Endothelial cell of umbilical vein (primary cell): ENCODE measurements around the gene TMEM95. TPM values are rescaled to one million over a fixed set of nuclear protein-coding genes. Genes with fewer than 3 reads are reported as not detected.

ENCODE experiments used
- BruUV-seq: library from RNA; stranded (reverse); fragments of 400-500 nt; replicated peaks from 2 replicates; lab custom pipeline; 2021; lab: Mats Ljungman, UMichigan
- CTCF ChIA-PET: fragments of 300-600, 350-600 bp; sonication (Branson Sonifier 250); formaldehyde crosslinking; loops from one replicate; lab custom pipeline; 2021; ENCODE audit warnings: antibody characterized with exemption, inconsistent platforms; lab: Charles Lee
- POLR2A ChIA-PET: fragments of 300-600, 350-600 bp; sonication (Branson Sonifier 250); formaldehyde crosslinking; loops from one replicate; lab custom pipeline; 2021; ENCODE audit warnings: antibody characterized with exemption, inconsistent platforms; lab: Charles Lee
- DNase-seq: peaks from one replicate; pipeline ENCODE4 v3.0.0-alpha.2; 2011; ENCODE audit warnings: low read depth, low spot score
- FAIRE-seq: peaks from 2 replicates; lab custom pipeline; 2011; peaks lifted over from hg19 to GRCh38; lab: Jason Lieb, UNC
- H2AFZ ChIP-seq: 2 replicates; pipeline ENCODE4 v1.6.0; 2012; ENCODE audit warnings: low read depth, low read length, control low read depth, inconsistent platforms
- H3K27ac ChIP-seq: 2 replicates; pipeline ENCODE4 v1.5.1; 2011; ENCODE audit warnings: low read depth, mild to moderate bottlenecking, control low read depth, low read length, moderate library complexity; ENCODE audit not compliant: insufficient read depth
- H3K27me3 ChIP-seq, 2 experiments: 2 replicates each; pipeline versions ENCODE4 v1.6.0 to v1.6.1; 2011; ENCODE audit warnings: low read length in 2 of 2, mixed read lengths in 1 of 2; ENCODE audit not compliant: control insufficient read depth in 2 of 2, insufficient read depth in 2 of 2
- H3K36me3 ChIP-seq, 2 experiments: 2 replicates in 1 of 2; 3 replicates in 1 of 2; pipeline ENCODE4 v1.5.1; 2011; ENCODE audit warnings: low read length in 2 of 2, mild to moderate bottlenecking in 1 of 2, moderate library complexity in 1 of 2; ENCODE audit not compliant: control insufficient read depth in 2 of 2, insufficient read depth in 2 of 2; ENCODE audit errors: extremely low read depth in 1 of 2
- H3K4me1 ChIP-seq: 3 replicates; pipeline ENCODE4 v1.5.1; 2011; ENCODE audit warnings: mild to moderate bottlenecking, low read length; ENCODE audit not compliant: control insufficient read depth, insufficient read depth; ENCODE audit errors: extremely low read depth
- H3K4me2 ChIP-seq: 2 replicates; pipeline ENCODE4 v1.6.1; 2011; ENCODE audit warnings: low read length, control low read depth, mixed read lengths; ENCODE audit not compliant: insufficient read depth
- H3K4me3 ChIP-seq, 3 experiments: fragments of 200-600 bp in 1 of 3; sonication (generic), shearing (Covaris generic) in 1 of 3; replicated peaks in 1 of 3; 2 replicates each; pipeline ENCODE4 v1.5.1; 2011 to 2016; ENCODE audit warnings: control low read depth in 3 of 3, low read length in 3 of 3, mild to moderate bottlenecking in 2 of 3, inconsistent platforms in 1 of 3, low read depth in 1 of 3, moderate library complexity in 1 of 3; ENCODE audit not compliant: insufficient read depth in 1 of 3
- H3K79me2 ChIP-seq: 2 replicates; pipeline ENCODE4 v1.6.0; 2012; ENCODE audit warnings: low read length, inconsistent platforms; ENCODE audit not compliant: control insufficient read depth, insufficient read depth
- H3K9ac ChIP-seq: replicated peaks from 2 replicates; pipeline ENCODE3; 2011; ENCODE audit warnings: low read length, control low read depth; ENCODE audit not compliant: insufficient read depth; ENCODE audit errors: extremely low read depth
- H3K9me1 ChIP-seq: replicated peaks from 3 replicates; pipeline ENCODE4 v1.6.0; 2011; ENCODE audit warnings: mild to moderate bottlenecking, low read length; ENCODE audit not compliant: control insufficient read depth, insufficient read depth; ENCODE audit errors: extremely low read depth
- H3K9me3 ChIP-seq: replicated peaks from 2 replicates; pipeline ENCODE4 v1.5.1; 2012; ENCODE audit warnings: low read length, inconsistent platforms; ENCODE audit not compliant: control insufficient read depth, insufficient read depth
- H4K20me1 ChIP-seq: replicated peaks from 2 replicates; pipeline ENCODE3; 2011; ENCODE audit warnings: mild to moderate bottlenecking, low read length; ENCODE audit not compliant: control insufficient read depth, insufficient read depth; ENCODE audit errors: extremely low read depth
- CTCF ChIP-seq, 2 donors: IDR thresholded peaks; 1 replicate in 1 of 2; 2 replicates in 1 of 2; pipeline ENCODE4 v1.5.1; 2011; ENCODE audit warnings: low read length in 2 of 2, mild to moderate bottlenecking in 2 of 2, moderate library complexity in 2 of 2, control low read depth in 1 of 2, inconsistent platforms in 1 of 2, low read depth in 1 of 2; ENCODE audit not compliant: insufficient read depth in 1 of 2; ENCODE audit errors: extremely low read depth in 1 of 2
- EZH2 ChIP-seq: IDR thresholded peaks from 2 replicates; pipeline ENCODE4 v1.6.1; 2012; ENCODE audit warnings: borderline replicate concordance, low read depth, mild to moderate bottlenecking, moderate library complexity, low read length, inconsistent platforms; ENCODE audit not compliant: severe bottlenecking
- FOS ChIP-seq: IDR thresholded peaks from 2 replicates; pipeline ENCODE4 v1.6.1; 2011; ENCODE audit warnings: mild to moderate bottlenecking, low read length, moderate library complexity, borderline replicate concordance; ENCODE audit not compliant: insufficient read depth
- GATA2 ChIP-seq: IDR thresholded peaks from 2 replicates; pipeline ENCODE4 v1.7.0; 2011; ENCODE audit warnings: low read depth, mild to moderate bottlenecking, moderate library complexity, mixed read lengths, low read length; ENCODE audit not compliant: insufficient read length, insufficient read depth
- JUN ChIP-seq: IDR thresholded peaks from 2 replicates; pipeline ENCODE4 v1.6.1; 2011; ENCODE audit warnings: borderline replicate concordance, low read depth; ENCODE audit not compliant: insufficient read length, insufficient read depth
- MAX ChIP-seq: IDR thresholded peaks from 2 replicates; pipeline ENCODE4 v1.6.1; 2011; ENCODE audit not compliant: insufficient read depth, insufficient read length
- MYC ChIP-seq: IDR thresholded peaks from one replicate; pipeline ENCODE4 v1.6.1; 2011; ENCODE audit warnings: mild to moderate bottlenecking, low read depth, low read length
- POLR2A ChIP-seq: IDR thresholded peaks from 2 replicates; pipeline ENCODE4 v1.6.1; 2012; ENCODE audit warnings: low read depth, mild to moderate bottlenecking, control low read depth, low read length
- POLR2AphosphoS5 ChIP-seq: IDR thresholded peaks from 2 replicates; pipeline ENCODE4 v1.6.1; 2012; ENCODE audit warnings: low read depth, mild to moderate bottlenecking, control low read depth, low read length, moderate library complexity; ENCODE audit not compliant: insufficient read depth
- dilution Hi-C: fragments of 300-500 bp; cut with MboI; formaldehyde crosslinking; loops from one replicate; pipeline ENCODE4 v1.15.0; 2019; ENCODE audit warnings: low sequenced_read_pairs; ENCODE audit not compliant: extremely low pct_ligation_motif_present
- intact Hi-C: fragments of 100-400 bp; cut with micrococcal nuclease; formaldehyde crosslinking; loops from one replicate; pipeline ENCODE4 v1.10.0; 2022
- polyA plus RNA-seq, 4 experiments: library from polyadenylated mRNA; depleted of rRNA in 3 of 4; stranded (reverse) in 3 of 4; unstranded in 1 of 4; fragments of >200 nt; gene quantifications; 2 replicates each; pipeline versions ENCODE4 v1.2.1 to v1.2.3, GENCODE V29; 2011 to 2012; ENCODE audit warnings: missing spikeins in 1 of 4
- total RNA-seq: library from RNA; stranded (reverse); gene quantifications from 2 replicates; pipeline ENCODE4 v1.2.3, GENCODE V29; 2021

The TMEM95 gene
- total and polyA plus RNA-seq, 2 donors (not counting 3 experiments of a cell fraction or from before 2014, with no cell fraction given): not detected

- H4K20me1 ChIP-seq: no peaks in the 10 kb centered on the region
- H3K27me3 ChIP-seq: no peaks in the 10 kb centered on the region
- no peak for TF ChIP-seq JUN
- no peaks in the 10 kb centered on the region for H3K79me2 ChIP-seq
- no peak overlapping the region for H3K9ac ChIP-seq
- intact Hi-C loops (no loop called here), dilution Hi-C loops (no loop called here)
- H3K4me1 ChIP-seq: no peaks in the 10 kb centered on the region
- no peak overlapping the region for H3K4me3 ChIP-seq
- no peak overlapping the region for H3K4me2 ChIP-seq
- BruUV-seq: no TSS peak
- no peak for DNase-seq
- ChIA-PET POLR2A (no interaction called here), CTCF (interaction anchor here (2.8 kb wide), 1 partner anchor 11 kb away, joined by 8 read pairs; the partner anchor contains the start of gene NEURL4)
- no peak overlapping the region for H3K27ac ChIP-seq
- no peak for FAIRE-seq
- no peaks in the 10 kb centered on the region for H3K36me3 ChIP-seq
- H2AFZ ChIP-seq: no peak overlapping the region
- H3K9me1 ChIP-seq: no peaks in the 10 kb centered on the region
- no peaks in the 10 kb centered on the region for H3K9me3 ChIP-seq
Measured at GRCh38 chr17:7340179-7340578, 14.8 kb upstream of the TMEM95 start.

- intact Hi-C loops: no loop called here
- dilution Hi-C loops: no loop called here
- Histone ChIP-seq H3K4me3 (no peak overlapping the region), H3K79me2 (no peaks in the 10 kb centered on the region), H3K9me3 (no peaks in the 10 kb centered on the region), H3K9ac (no peak overlapping the region), H2AFZ (no peak overlapping the region), H3K36me3 (no peaks in the 10 kb centered on the region), H3K9me1 (no peaks in the 10 kb centered on the region), H3K27ac (no peak overlapping the region), H3K27me3 (no peaks in the 10 kb centered on the region), H3K4me1 (no peaks in the 10 kb centered on the region), H3K4me2 (no peak overlapping the region), H4K20me1 (no peaks in the 10 kb centered on the region)
- CTCF ChIA-PET: interaction anchor here (0.8 to 1.0 kb wide), 2 partner anchors 12 to 13 kb away, joined by 4 read pairs; partner anchors contain the start of genes NEURL4 and TMEM95
- FAIRE-seq (no peak), DNase-seq (no peak)
- TF ChIP-seq FOS (no peak), MYC (no peak), CTCF (IDR thresholded peaks at IDR 0.05; ENCODE audit: extremely low read depth in 1 of 2, insufficient read depth in 1 of 2, low read depth in 1 of 2, low read length in 2 of 2) (no peak), POLR2A (no peak), EZH2 (no peak), MAX (no peak), POLR2AphosphoS5 (no peak), GATA2 (no peak)
- POLR2A ChIA-PET: no interaction called here
- BruUV-seq: no TSS peak
Measured at GRCh38 chr17:7341842-7342241, 13.1 kb upstream of the TMEM95 start.
